NK-92 (cell line): Measurements from ENCODE around the gene DPP6.

Source experiments
- DNase-seq: peaks from one replicate; lab custom pipeline; 2025; ENCODE audit not compliant: unreplicated experiment; lab: John Stamatoyannopoulos, UW

The DPP6 gene

GRCh38 chr7:154217688-154218340, 165.6 kb downstream of the DPP6 start:
- DNase-seq: no peak

DNA sequence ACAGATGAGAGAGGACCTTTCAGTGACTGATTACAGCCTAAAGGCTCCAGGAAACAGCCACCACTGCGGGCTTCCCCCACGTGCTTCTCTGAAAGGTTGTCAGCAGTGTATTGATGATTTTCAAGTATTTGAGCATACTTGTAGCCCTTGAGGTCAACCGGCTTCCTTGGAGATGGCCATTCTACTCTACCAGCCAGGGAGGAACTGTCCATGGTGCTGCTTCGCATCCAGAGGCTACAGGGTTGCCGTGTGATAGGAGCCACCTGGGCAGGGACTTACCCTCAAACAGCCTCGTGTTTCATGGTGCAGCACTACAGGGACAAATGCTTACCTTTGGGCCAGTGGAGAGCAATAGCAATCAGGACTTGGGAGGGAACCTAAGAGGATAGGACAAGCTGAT, 179.5 kb downstream of the DPP6 start:
- no peak for DNase-seq

DNA sequence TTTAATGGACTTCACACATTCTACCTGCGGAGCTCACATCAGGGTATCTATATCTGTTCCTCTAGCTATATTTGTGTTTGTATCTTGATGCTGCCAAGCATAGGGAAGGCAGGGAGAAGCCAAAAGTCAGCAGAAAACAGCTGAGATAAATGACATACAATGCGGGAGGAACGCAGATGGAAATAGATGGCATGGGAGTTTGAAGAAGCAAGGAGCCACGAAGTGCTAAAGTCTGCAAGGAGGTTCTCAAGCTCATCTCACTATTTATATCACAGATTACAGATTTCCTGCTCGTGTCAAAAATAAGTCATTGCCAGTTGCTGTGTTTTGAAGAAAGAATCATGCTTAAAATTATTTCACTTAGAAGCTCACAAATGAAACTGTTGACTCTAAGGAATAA, 180.5 kb downstream of the DPP6 start:
- no peak for DNase-seq

DNA sequence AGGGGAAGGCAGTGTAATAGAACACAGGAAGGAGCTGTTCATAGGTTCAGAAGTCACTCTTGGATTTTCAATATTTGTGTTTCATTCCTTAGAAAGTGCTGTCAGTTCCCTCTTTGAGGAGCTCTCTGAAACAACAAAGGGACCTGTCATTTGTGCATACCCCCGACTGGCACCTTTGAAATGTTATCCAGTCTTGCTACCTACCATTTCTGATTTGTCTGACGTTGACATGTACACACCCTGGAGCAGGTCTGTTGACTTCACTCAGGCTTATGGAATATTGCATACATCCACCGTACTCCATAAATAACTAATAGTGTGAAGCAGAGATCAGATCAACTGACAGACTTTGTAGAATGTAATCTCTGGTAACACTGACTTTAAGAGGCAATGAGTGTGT, 189.8 kb downstream of the DPP6 start:
- no peak for DNase-seq

DNA sequence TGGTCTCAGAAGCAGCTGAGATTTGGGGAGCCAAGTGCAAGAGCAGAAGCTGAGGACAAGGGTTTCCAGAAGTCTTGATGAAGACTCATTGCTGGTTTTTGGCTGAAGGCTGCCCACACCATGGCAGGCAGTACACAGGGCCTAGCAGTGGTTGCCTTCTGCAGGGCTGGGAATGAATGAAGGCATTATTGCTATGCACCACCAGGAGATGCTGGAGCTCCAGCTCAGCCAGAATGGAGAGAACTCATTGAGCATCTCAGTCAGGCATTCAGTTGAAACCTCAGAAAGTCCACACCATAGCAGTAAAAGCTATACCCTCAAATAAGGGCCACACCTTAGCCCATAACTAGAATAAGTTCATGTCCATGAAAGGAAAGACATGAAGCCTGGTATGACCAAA, 190.5 kb downstream of the DPP6 start:
- no peak for DNase-seq

GRCh38 chr7:154252046-154252445, 199.8 kb downstream of the DPP6 start:
- DNase-seq: no peak

- DNase-seq: no peak
Observed at GRCh38 chr7:154253810-154254209, 201.6 kb downstream of the DPP6 start.

DNA sequence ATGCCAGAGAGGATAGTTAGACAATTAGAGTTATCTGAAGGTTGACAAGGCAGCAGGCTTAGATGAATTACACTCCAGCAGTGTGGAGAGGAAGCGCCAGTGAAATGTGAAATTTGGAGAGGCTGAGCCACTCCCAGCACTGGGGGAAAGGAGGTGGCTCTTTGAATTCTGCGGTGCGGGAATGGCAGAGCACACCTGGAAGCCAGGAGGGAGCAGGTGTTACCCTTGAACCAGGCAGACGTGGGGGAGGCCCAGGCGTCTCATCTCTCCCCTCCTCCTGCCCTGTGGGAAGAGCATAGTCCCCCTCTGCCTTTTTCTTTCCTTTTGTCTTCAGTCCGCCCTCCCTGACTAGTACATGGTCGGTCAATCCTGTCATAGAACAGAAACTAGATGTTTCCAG, 203.1 kb downstream of the DPP6 start:
- no peak for DNase-seq

- no peak for DNase-seq
Observed at GRCh38 chr7:154256150-154256549, 204.0 kb downstream of the DPP6 start.

GRCh38 chr7:154259396-154259795, 207.2 kb downstream of the DPP6 start:
- DNase-seq: no peak

DNA sequence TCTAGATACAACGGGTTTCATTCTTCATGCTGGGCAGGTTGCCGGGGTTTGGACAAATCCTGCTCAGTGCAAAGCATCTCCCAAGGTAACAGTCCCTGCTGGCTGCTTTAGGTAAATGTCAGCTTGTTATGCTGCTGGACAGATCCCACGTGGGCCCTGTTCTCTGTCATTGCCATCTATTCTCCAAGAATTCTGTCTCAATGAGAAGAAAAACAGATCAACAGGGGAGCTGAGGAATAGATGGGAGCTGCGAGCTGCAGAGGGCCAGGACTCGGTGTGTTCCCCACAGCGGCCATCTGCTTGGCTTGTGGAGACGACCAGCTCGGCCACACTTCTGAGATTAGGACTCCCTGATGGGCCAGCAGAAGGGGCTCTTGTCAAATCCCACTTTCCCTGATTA, 235.2 kb downstream of the DPP6 start:
- no peak for DNase-seq

DNA sequence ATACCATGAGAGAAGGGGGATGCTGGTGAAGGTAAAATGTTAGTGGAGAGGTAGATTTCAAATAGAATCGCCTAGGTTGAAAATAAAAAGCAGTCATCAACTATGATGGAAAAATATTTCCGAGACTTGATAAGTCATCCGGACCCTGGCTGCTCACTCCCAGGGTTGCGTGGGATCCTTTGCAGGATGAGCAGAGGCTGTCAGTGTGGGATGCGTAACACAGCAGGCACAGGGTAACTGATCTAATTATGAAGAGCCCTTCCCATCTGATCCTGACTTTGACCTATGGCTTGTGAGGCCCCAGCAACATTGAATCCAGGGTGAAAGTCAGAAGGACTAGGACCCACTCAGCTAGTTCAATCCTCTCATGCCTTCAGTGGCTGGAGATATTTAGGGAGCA, 236.9 kb downstream of the DPP6 start:
- DNase-seq: no peak

DNA sequence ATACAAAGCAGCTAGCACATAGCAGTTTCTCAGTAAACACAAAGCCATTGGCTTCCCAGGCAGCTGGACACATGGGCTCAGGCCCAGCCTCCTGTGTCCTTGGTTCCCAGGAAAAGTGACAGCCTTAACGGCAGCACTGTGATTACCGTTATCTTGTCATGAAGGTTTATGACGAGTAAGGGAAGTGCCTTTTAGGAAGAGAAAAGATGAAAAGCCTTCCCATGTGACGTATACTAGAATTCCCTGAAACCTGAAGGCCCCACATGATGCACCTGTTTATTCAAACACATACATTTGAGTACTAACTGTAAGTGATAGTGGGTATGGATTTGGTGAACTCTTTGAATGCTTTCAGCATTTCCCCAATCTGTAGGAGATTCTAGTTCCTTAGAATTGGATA, 244.2 kb downstream of the DPP6 start:
- no peak for DNase-seq

DNA sequence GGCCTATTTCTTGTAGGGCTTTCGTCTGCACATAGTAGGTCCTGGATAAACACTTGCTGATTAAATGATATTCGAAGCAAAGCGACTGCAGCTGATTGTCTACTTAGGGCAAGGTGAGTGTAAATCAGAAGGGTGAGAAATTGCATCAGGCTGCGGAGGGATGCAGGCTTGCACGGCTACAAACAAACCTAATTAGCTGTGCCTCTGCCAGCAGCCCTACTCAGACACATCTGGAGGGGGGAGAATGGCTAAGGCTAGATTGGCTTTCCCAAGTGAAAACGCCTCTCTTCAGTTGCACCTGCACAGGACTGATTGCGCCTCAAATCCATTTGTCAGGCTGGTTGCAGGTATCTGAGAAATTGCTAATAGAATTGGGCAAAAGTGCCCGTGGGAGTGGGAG, 247.5 kb downstream of the DPP6 start:
- DNase-seq: no peak

DNA sequence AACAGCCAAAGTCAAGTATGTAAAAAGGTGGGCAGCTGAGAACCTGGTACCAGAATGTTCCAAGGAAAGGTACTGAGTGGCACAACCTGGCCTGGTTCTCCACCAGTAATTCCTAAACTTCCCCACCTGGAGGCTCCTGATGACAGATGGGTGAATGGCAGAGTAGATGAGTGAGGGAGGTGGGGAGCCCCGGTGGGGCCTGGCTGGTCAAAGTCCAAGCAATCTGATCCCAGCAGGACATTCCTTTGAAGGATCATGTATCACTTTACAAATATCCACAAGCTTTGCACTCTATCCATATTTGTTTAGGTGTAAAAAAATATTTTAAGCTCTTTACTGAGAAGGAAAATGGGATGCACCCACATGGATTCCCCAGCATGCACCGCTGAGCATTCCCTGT, 250.2 kb downstream of the DPP6 start:
- DNase-seq: no peak

DNA sequence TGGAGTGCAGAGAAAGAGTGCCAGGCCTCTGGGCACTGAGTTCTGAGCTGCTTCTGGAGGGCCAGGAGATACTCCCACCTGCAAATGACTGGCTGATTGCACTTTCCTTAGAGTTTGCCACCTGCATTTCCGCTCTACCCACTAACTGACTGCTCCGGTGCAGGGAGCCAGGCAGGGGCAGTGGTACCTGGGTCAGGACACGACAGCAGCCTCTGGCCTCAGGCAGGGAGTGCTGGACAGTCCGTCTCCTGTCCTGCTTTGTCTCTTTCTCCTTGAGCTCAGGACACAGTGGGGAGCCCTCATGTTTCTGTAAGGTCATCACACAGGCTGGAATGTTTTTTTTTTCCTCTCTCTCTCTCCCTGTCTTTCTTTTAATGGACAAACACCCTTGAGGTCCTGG, 252.0 kb downstream of the DPP6 start:
- no peak for DNase-seq

DNA sequence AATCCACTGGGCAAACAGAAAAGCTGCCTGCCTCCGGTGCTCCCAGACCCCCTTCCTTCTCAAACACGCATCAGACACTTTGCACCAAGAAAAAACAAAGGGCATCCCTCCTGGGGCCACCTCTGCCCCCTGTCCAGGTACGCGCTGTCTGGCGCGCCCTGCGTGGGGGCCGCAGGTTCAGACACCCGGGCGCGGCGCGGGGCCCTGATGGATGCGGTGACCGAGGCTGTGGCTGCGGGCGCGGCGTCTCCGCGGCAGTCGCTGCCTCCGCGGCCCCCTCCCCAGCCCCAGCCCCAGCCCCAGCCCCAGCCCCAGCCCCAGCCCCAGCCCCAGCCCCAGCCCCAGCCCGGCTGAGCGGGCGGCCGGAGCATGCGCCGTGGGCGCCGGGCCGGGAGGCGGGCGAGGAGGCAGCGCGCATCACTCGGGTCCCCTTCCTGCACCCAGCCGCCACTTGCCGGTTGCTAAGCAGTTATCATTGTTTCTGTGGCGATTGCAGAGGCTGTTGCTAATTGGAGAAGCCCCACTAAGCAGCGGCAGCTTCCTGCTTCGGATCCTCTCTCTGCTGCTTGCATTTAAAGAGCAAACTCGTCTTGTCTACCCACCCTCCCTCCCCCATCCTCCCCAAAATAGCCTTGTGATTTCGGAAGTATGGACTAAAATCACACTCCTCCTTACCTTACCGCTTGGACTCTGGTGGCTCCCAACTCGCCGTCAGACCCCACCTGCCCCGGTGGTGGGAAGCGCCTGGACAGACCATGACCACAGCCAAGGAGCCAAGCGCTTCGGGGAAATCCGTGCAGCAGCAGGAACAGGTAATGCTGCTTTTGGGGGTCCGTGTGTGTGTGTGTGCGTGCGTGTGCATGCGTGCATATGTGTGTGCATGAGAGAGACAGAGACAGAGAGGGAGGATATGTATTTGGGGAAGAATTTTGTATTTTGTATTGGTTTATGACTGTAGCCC, 252.8 kb downstream of the DPP6 start:
- DNase-seq: no peak

DNA sequence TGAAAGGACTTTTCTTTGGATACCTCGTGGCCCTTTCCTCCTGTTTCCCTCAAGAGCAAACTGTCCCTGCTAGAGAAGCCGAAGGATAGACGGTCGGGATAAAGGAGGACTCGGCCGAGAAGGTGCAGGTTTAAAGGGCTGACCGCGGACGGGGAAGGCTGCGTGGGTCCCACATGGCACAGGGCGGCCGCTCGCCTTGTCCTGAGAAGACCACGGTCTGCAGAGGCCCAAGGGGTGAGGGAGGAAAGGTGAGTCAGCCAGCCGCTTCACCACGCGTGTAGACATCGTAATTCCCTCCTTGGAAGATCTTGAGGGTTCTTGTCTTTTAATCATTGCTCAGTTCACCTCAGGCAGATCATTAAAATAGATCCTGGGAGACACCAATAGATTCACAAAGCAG, 253.8 kb downstream of the DPP6 start:
- no peak for DNase-seq

DNA sequence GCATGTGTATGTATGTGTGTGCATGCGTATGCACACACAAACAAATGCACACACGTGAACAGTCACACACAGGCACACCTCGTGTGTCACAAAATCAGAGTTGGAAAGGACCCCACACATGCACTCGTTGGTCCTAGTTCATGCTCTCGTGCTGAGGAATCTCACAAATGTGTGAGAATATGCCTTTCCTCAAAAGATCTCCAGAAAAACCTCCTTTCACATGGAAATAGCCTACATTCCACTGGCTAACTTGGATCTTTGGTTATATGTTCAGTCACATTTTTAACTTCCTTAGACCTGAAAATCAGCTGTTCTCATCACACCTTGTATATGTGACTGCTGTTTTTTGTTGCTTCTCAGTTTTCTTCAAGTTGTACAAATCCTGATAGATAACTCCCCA, 256.7 kb downstream of the DPP6 start:
- no peak for DNase-seq

DNA sequence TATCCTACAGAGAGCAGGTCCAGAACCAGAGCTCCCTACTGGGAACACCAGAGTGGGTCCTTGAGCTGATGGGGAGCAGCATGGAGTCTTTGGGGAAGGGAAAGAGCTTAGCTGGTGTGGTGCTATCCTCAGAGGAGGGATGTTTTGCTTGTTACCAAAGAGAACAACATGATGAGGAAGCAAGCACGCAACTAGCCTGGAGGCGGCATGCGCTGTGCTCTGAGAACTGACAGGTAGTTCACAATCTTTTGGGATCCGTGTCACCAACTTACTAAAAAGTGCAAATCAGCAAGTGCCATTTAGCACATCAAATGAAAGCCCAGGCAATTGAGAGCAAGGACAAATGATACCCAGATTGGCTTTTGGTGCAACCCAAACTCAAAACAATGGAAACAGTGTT, 257.9 kb downstream of the DPP6 start:
- no peak for DNase-seq

- DNase-seq: no peak
Observed at GRCh38 chr7:154324196-154324595, 272.0 kb downstream of the DPP6 start.

DNA sequence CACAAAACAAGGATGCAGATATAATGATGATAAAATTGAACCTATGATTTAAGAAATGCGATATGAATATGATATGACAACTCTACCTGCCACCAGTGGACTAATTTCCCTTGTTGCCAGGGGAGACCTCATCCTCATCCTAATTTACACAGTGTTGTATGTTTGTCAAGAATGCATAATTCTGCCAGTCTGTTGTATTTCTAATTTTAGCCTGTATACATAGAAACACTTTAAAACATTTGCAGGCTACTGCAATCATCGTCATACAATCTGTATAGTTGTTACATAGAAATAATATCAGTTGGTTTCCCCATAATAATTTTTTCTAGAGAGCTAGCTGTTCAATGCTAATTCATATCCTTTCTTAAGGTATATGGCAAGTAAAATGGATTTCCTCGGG, 274.2 kb downstream of the DPP6 start:
- DNase-seq: no peak

DNA sequence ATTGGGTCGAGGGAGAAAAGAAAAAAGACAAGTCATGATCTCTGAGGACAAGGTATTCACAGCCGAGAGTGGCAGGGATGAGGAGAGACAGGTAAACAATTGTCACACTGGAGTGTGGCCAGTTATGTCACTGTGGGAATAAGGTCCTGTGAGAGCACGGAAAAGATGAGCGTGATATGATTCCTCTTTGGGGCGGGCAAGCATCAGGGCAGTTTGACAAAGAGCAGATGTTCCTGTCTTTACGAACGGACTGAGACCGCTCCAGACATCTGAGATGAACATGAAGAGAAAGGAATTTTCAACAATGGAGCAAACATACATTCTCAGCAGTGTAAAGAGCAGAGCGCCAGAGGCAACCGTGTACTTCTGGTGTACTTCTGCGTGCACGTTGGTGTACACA, 278.1 kb downstream of the DPP6 start:
- no peak for DNase-seq
